ENCODE data around the gene WDR11. TPM values are rescaled to one million over a fixed set of nuclear protein-coding genes. Genes with fewer than 3 reads are reported as not detected.

WDR11 gene
- total RNA-seq, 1 donor from 2014 or later, result 51.4 TPM

- ATAC-seq (peak; percentile 91 to 92), DNase-seq (peak; percentile 84)
- intact Hi-C loops (cut with DNase I), result no loop called here
- no peaks in the 10 kb centered on the region for H3K36me3 ChIP-seq
- no peak overlapping the region for H3K27ac ChIP-seq
- no peaks in the 10 kb centered on the region for H3K27me3 ChIP-seq (ENCODE audit: low read depth)
- peak; percentile 89 for TF ChIP-seq CTCF (IDR thresholded peaks at IDR 0.05)
- H3K9me3 ChIP-seq, result no peaks in the 10 kb centered on the region
- H3K4me1 ChIP-seq, result peaks cover 11% of the 10 kb centered on the region
- H3K4me3 ChIP-seq, result no peak overlapping the region
These were observed 91.7 kb downstream of the WDR11 start for GRCh38 chr10:120942806-120943413.

GRCh38 chr10:120943542-120943941 is 92.4 kb downstream of the WDR11 start:
- no peaks in the 10 kb centered on the region for H3K36me3 ChIP-seq
- ATAC-seq (no peak), DNase-seq (no peak)
- H3K27ac ChIP-seq, result no peak overlapping the region
- no peak overlapping the region for H3K4me3 ChIP-seq
- H3K4me1 ChIP-seq, result peaks cover 11% of the 10 kb centered on the region
- no peaks in the 10 kb centered on the region for H3K27me3 ChIP-seq (ENCODE audit: low read depth)
- H3K9me3 ChIP-seq, result no peaks in the 10 kb centered on the region
- TF ChIP-seq CTCF (IDR thresholded peaks at IDR 0.05), result no peak
- intact Hi-C loops (cut with DNase I), result no loop called here

GRCh38 chr10:120944586-120945125 is 93.5 kb downstream of the WDR11 start:
- TF ChIP-seq CTCF (IDR thresholded peaks at IDR 0.05), result no peak
- H3K4me1 ChIP-seq, result peaks cover 18% of the 10 kb centered on the region
- DNase-seq, result no peak
- ATAC-seq, result no peak
- intact Hi-C loops (cut with DNase I), result loop anchor here (5.0 kb wide), 1 partner anchor 663 kb away; no protein-coding TSS in a partner anchor
- no peaks in the 10 kb centered on the region for H3K9me3 ChIP-seq
- H3K36me3 ChIP-seq, result no peaks in the 10 kb centered on the region
- H3K4me3 ChIP-seq, result no peak overlapping the region
- H3K27me3 ChIP-seq (ENCODE audit: low read depth), result peaks cover 7% of the 10 kb centered on the region
- no peak overlapping the region for H3K27ac ChIP-seq

GRCh38 chr10:120945182-120945581 is 94.0 kb downstream of the WDR11 start:
- Histone ChIP-seq H3K27ac (no peak overlapping the region), H3K27me3 (ENCODE audit: low read depth) (peaks cover 13% of the 10 kb centered on the region), H3K36me3 (no peaks in the 10 kb centered on the region), H3K4me3 (no peak overlapping the region), H3K9me3 (no peaks in the 10 kb centered on the region), H3K4me1 (peaks cover 18% of the 10 kb centered on the region)
- DNase-seq, result no peak
- no peak for ATAC-seq
- TF ChIP-seq CTCF (IDR thresholded peaks at IDR 0.05), result no peak
- intact Hi-C loops (cut with DNase I), result loop anchor here (5.0 kb wide), 1 partner anchor 662 kb away; no protein-coding TSS in a partner anchor

- peak; percentile 64 for DNase-seq
- Histone ChIP-seq H3K4me1 (peaks cover 18% of the 10 kb centered on the region), H3K36me3 (no peaks in the 10 kb centered on the region), H3K9me3 (no peaks in the 10 kb centered on the region), H3K4me3 (no peak overlapping the region), H3K27me3 (ENCODE audit: low read depth) (peaks cover 19% of the 10 kb centered on the region), H3K27ac (no peak overlapping the region)
- ATAC-seq, result peak; percentile 53 to 59
- TF ChIP-seq CTCF (IDR thresholded peaks at IDR 0.05), result no peak
- intact Hi-C loops (cut with DNase I), result loop anchor here (5.0 kb wide), 1 partner anchor 661 kb away; no protein-coding TSS in a partner anchor
These were observed 94.7 kb downstream of the WDR11 start for GRCh38 chr10:120945801-120946302.

Measured in lower lobe of right lung (tissue), 2 donors.